ENCODE results near the gene EXOC4. TPM values are rescaled to one million over a fixed set of nuclear protein-coding genes. Genes with fewer than 3 reads are reported as not detected.
"Not testable (repeated sequence)": the region's sequence is repeated elsewhere in the genome, so short reads cannot be mapped to it uniquely, and the experiment has no call there.

EXOC4 gene
- polyA plus RNA-seq, 3 donors = 17.9 to 28.0 (median 22.3) TPM

- no peak overlapping the region for H3K27ac ChIP-seq (ENCODE audit: low read depth, low read length)
- WGBS, 3 donors = 81 to 89% (median 83%) methylated on average over 2 of the region's 2 CpGs
These were observed 19.5 kb downstream of the EXOC4 start for GRCh38 chr7:133272336-133272735.

- WGBS, 3 donors = 73 to 86% (median 82%) methylated on average over 3 of the region's 3 CpGs
- no peak overlapping the region for H3K27ac ChIP-seq (ENCODE audit: low read depth, low read length)
These were observed 20.3 kb downstream of the EXOC4 start for GRCh38 chr7:133273227-133273626.

- 94 to 100% (median 98%) methylated on average over 1 of the region's 1 CpG for WGBS, 3 donors
- no peak overlapping the region for H3K27ac ChIP-seq (ENCODE audit: low read depth, low read length)
These were observed 21.4 kb downstream of the EXOC4 start for GRCh38 chr7:133274265-133274664.

GRCh38 chr7:133275008-133275407 lies 22.1 kb downstream of the EXOC4 start:
- 94 to 98% (median 97%) methylated on average over 8 of the region's 8 CpGs for WGBS, 3 donors

GRCh38 chr7:133275446-133276095 lies 22.7 kb downstream of the EXOC4 start:
- WGBS, 3 donors = 84 to 89% (median 88%) methylated on average over 3 of the region's 3 CpGs
- H3K27ac ChIP-seq (ENCODE audit: low read depth, low read length) = no peak overlapping the region

More at GRCh38 chr7:133275008-133275407, 22.1 kb downstream of the EXOC4 start:
- no peak overlapping the region for H3K27ac ChIP-seq (ENCODE audit: low read depth, low read length)

- WGBS, 3 donors = 93 to 97% (median 96%) methylated on average over 2 of the region's 3 CpGs
- not testable (repeated sequence) for H3K27ac ChIP-seq (ENCODE audit: low read depth, low read length)
These were observed 26.1 kb downstream of the EXOC4 start for GRCh38 chr7:133278975-133279374.

- 74 to 94% (median 86%) methylated on average over 1 of the region's 1 CpG for WGBS, 3 donors
- no peak overlapping the region for H3K27ac ChIP-seq (ENCODE audit: low read depth, low read length)
These were observed 29.2 kb downstream of the EXOC4 start for GRCh38 chr7:133282094-133282493.

- WGBS, 3 donors = 51 to 93% (median 91%) methylated on average over 2 of the region's 2 CpGs
These were observed 31.2 kb downstream of the EXOC4 start for GRCh38 chr7:133284092-133284491.

GRCh38 chr7:133288970-133289369 lies 36.1 kb downstream of the EXOC4 start:
- WGBS, 3 donors = 98 to 100% (median 100%) methylated on average over 1 of the region's 1 CpG

More at GRCh38 chr7:133284092-133284491, 31.2 kb downstream of the EXOC4 start:
- no peak overlapping the region for H3K27ac ChIP-seq (ENCODE audit: low read depth, low read length)

GRCh38 chr7:133290041-133290440 lies 37.2 kb downstream of the EXOC4 start:
- WGBS, 3 donors = 81 to 90% (median 86%) methylated on average over 1 of the region's 1 CpG
- H3K27ac ChIP-seq (ENCODE audit: low read depth, low read length) = no peak overlapping the region

More at GRCh38 chr7:133288970-133289369, 36.1 kb downstream of the EXOC4 start:
- H3K27ac ChIP-seq (ENCODE audit: low read depth, low read length) = no peak overlapping the region

GRCh38 chr7:133290676-133291333 lies 37.9 kb downstream of the EXOC4 start:
- H3K27ac ChIP-seq (ENCODE audit: low read depth, low read length) = no peak overlapping the region
- 89 to 96% (median 93%) methylated on average over 3 of the region's 3 CpGs for WGBS, 3 donors

GRCh38 chr7:133292631-133293030 lies 39.8 kb downstream of the EXOC4 start:
- 89 to 98% (median 97%) methylated on average over 1 of the region's 1 CpG for WGBS, 3 donors
- H3K27ac ChIP-seq (ENCODE audit: low read depth, low read length) = no peak overlapping the region

GRCh38 chr7:133293384-133294160 lies 40.7 kb downstream of the EXOC4 start:
- WGBS, 3 donors = 74 to 86% (median 84%) methylated on average over 6 of the region's 6 CpGs
- H3K27ac ChIP-seq (ENCODE audit: low read depth, low read length) = no peak overlapping the region

GRCh38 chr7:133294234-133294633 lies 41.4 kb downstream of the EXOC4 start:
- no peak overlapping the region for H3K27ac ChIP-seq (ENCODE audit: low read depth, low read length)

- 39 to 93% (median 93%) methylated on average over 3 of the region's 3 CpGs for WGBS, 3 donors
- H3K27ac ChIP-seq (ENCODE audit: low read depth, low read length) = no peak overlapping the region
These were observed 42.6 kb downstream of the EXOC4 start for GRCh38 chr7:133295484-133295883.

- no peak overlapping the region for H3K27ac ChIP-seq (ENCODE audit: low read depth, low read length)
- 95 to 97% (median 97%) methylated on average over 1 of the region's 1 CpG for WGBS, 3 donors
These were observed 44.2 kb downstream of the EXOC4 start for GRCh38 chr7:133297093-133297492.

GRCh38 chr7:133298080-133298479 lies 45.2 kb downstream of the EXOC4 start:
- whole genome bisulfite sequencing, 3 donors = 96 to 99% (median 97%) methylated on average over 5 of the region's 5 CpGs
- no peak overlapping the region for H3K27ac ChIP-seq (ENCODE audit: low read depth, low read length)

- WGBS, 3 donors = 97 to 100% (median 98%) methylated on average over 1 of the region's 1 CpG
- H3K27ac ChIP-seq (ENCODE audit: low read depth, low read length) = no peak overlapping the region
These were observed 46.8 kb downstream of the EXOC4 start for GRCh38 chr7:133299676-133300075.

GRCh38 chr7:133300088-133300487 lies 47.2 kb downstream of the EXOC4 start:
- no peak overlapping the region for H3K27ac ChIP-seq (ENCODE audit: low read depth, low read length)
- WGBS, 3 donors = 97 to 98% (median 97%) methylated on average over 2 of the region's 2 CpGs
